OCI-LY1 (cell line): ENCODE results near the gene KRTAP12-2.

Experiments
- EZH2 ChIP-seq: fragments of 200-600 bp; sonication (generic), shearing (Covaris generic); IDR thresholded peaks from 2 replicates; pipeline ENCODE4 v1.8.0; 2017; ENCODE audit warnings: borderline replicate concordance, mixed run types, mild to moderate bottlenecking, antibody characterized with exemption, low read length, moderate library complexity, mixed read lengths
- TF ChIP-seq, protein P1 (sequence below): fragments of 200-600 bp; sonication (generic), shearing (Covaris generic); IDR thresholded peaks from 2 replicates; pipeline ENCODE4 v1.5.1; 2017; ENCODE audit warnings: mild to moderate bottlenecking, antibody characterized with exemption, low read length, moderate library complexity, mixed read lengths

DNA sequence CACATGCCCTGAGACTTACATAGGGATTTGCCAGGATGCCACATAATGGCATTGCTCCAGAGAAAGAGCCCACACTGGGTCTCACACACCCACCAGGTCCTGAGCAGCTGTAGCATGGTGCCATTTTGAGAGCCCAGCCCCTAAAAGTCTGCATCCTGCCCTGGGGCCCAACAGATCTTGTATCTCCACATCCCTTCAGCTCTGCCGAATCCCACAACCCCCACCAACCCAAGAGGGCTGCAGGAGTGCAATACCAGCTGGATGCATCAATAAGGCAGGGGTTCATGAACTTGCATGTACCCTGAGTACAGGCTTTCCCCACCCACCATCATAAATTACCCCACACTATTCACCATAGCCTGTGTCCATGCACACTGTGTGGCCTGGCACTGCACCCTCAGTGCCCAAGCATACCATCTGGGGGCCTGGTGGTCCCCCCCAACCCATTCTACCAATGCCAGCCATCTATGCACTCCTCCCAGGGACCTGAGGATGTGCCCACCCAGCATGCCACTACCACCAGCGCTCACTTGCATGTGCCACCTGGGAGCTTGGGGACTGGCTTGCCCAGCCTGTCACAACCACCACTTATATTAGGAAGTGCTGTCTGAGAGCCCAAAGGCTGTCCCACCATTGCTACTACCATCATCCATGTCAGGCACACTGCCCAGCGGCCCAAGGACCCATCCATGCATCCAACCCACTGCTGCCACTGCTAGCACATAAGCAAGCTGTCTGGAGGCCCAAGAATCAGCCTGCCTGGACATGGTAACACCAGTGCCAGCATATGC lies 4.1 kb upstream of the KRTAP12-2 start:
- TF ChIP-seq, protein P1, sequence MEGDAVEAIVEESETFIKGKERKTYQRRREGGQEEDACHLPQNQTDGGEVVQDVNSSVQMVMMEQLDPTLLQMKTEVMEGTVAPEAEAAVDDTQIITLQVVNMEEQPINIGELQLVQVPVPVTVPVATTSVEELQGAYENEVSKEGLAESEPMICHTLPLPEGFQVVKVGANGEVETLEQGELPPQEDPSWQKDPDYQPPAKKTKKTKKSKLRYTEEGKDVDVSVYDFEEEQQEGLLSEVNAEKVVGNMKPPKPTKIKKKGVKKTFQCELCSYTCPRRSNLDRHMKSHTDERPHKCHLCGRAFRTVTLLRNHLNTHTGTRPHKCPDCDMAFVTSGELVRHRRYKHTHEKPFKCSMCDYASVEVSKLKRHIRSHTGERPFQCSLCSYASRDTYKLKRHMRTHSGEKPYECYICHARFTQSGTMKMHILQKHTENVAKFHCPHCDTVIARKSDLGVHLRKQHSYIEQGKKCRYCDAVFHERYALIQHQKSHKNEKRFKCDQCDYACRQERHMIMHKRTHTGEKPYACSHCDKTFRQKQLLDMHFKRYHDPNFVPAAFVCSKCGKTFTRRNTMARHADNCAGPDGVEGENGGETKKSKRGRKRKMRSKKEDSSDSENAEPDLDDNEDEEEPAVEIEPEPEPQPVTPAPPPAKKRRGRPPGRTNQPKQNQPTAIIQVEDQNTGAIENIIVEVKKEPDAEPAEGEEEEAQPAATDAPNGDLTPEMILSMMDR: no peak
- TF ChIP-seq EZH2: no peak
